NCI-H2029 treated with DMSO at 0.1 percent for 48 hours (cell line): ENCODE data around the gene MCAM.

Experiments used
- DNase-seq: peaks from one replicate; lab custom pipeline; 2025; lab: John Stamatoyannopoulos, UW

The MCAM gene

GRCh38 chr11:119306373-119306890 lies 10.5 kb downstream of the MCAM start:
- no peak for DNase-seq

- DNase-seq: no peak
Measured at GRCh38 chr11:119305556-119306372, 11.2 kb downstream of the MCAM start.

GRCh38 chr11:119303227-119303718 lies 13.7 kb downstream of the MCAM start:
- no peak for DNase-seq

- DNase-seq: no peak
Measured at GRCh38 chr11:119300198-119300964, 16.5 kb downstream of the MCAM start.

GRCh38 chr11:119299416-119299815 lies 17.5 kb downstream of the MCAM start:
- DNase-seq: no peak

GRCh38 chr11:119298726-119299125 lies 18.2 kb downstream of the MCAM start:
- DNase-seq: no peak

- no peak for DNase-seq
Measured at GRCh38 chr11:119297938-119298337, 19.0 kb downstream of the MCAM start.

GRCh38 chr11:119295178-119295577 lies 21.8 kb downstream of the MCAM start:
- no peak for DNase-seq

GRCh38 chr11:119293461-119293860 lies 23.5 kb downstream of the MCAM start:
- no peak for DNase-seq

- DNase-seq: no peak
Measured at GRCh38 chr11:119290894-119291497, 25.9 kb downstream of the MCAM start.

GRCh38 chr11:119288219-119288618 lies 28.7 kb downstream of the MCAM start:
- DNase-seq: no peak

- DNase-seq: no peak
Measured at GRCh38 chr11:119285431-119285830, 31.5 kb downstream of the MCAM start.

- DNase-seq: peak; percentile 7
Measured at GRCh38 chr11:119284344-119285157, 32.4 kb downstream of the MCAM start.

GRCh38 chr11:119282495-119282894 lies 34.4 kb downstream of the MCAM start:
- DNase-seq: no peak

GRCh38 chr11:119277660-119278059 lies 39.3 kb downstream of the MCAM start:
- no peak for DNase-seq

- DNase-seq: no peak
Measured at GRCh38 chr11:119273721-119274120, 43.2 kb downstream of the MCAM start.

- DNase-seq: no peak
Measured at GRCh38 chr11:119267645-119268044, 49.3 kb downstream of the MCAM start.

- no peak for DNase-seq
Measured at GRCh38 chr11:119266517-119267255, 50.2 kb downstream of the MCAM start.

GRCh38 chr11:119266063-119266462 lies 50.9 kb downstream of the MCAM start:
- DNase-seq: no peak

- no peak for DNase-seq
Measured at GRCh38 chr11:119263352-119263940, 53.5 kb downstream of the MCAM start.
